Measurements from ENCODE around the gene FOXJ2. TPM values are rescaled to one million over a fixed set of nuclear protein-coding genes. Genes with fewer than 3 reads are reported as not detected.
"Not testable (repeated sequence)": the region's sequence is repeated elsewhere in the genome, so short reads cannot be mapped to it uniquely, and the experiment has no call there.

The FOXJ2 gene
- 3.7 TPM for polyA plus RNA-seq (2012; ENCODE audit: low read depth, missing spikeins)

GRCh38 chr12:8032242-8033152 is at the start of gene FOXJ2:
TSS of gene FOXJ2 (plus strand) at chr12:8032716. CDS start at chr12:8039833, 7,117 bp downstream.
- DNase-seq (ENCODE audit: insufficient read length, low spot score): peak; percentile 68

GRCh38 chr12:7983019-7983418 is 49.5 kb upstream of the FOXJ2 start:
- not testable (repeated sequence) for DNase-seq (ENCODE audit: insufficient read length, low spot score); FAIRE-seq

More at GRCh38 chr12:8032242-8033152, at the start of gene FOXJ2:
- TF ChIP-seq PAX5 (IDR thresholded peaks at IDR 0.05; ENCODE audit: insufficient read depth, low read length, severe bottlenecking): no peak
- FAIRE-seq: peak; percentile 79

DNA sequence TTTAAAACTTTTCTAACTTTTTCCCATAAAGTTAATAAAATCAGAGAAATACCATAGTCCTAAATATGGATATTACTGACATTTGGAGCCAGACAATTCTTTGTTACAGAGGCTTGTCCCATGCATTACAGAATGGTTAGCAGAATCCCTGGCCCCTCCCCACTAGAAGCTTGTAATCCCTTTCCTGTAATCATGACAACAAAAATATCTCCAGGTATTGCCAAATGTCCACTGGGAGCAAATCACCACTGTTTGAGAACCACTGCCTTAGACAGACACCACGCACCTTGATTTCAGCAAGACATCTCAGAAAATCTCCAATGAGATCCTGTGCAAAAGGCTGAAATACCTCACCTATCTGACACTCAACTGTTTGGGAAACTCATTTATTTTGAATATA is 49.1 kb upstream of the FOXJ2 start:
- DNase-seq (ENCODE audit: insufficient read length, low spot score); FAIRE-seq: not testable (repeated sequence)

DNA sequence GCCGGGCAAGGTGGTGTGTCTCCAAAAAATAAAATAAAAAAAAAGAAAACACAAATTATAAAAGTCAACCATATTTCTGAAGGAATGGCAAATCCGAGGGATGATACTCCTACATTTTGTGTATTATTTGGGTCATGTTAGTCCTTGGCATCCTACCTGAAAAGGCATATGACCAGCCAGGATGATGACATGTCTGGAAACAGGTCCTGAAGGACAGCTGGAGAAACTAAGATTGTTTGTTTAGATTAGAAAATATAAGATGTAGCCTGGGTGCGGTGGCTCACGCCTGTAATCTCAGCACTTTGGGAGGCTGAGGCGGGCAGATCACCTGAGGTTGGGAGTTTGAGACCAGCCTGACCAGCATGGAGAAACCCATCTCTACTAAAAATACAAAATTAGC is 47.6 kb upstream of the FOXJ2 start:
- FAIRE-seq (no peak), DNase-seq (ENCODE audit: insufficient read length, low spot score) (no peak)
- no peak for TF ChIP-seq TAF1 (IDR thresholded peaks at IDR 0.05; ENCODE audit: low read depth, low read length)

GRCh38 chr12:7985802-7986418 is 46.6 kb upstream of the FOXJ2 start:
- DNase-seq (ENCODE audit: insufficient read length, low spot score) (no peak), FAIRE-seq (no peak)
- no peak for TF ChIP-seq TAF1 (IDR thresholded peaks at IDR 0.05; ENCODE audit: low read depth, low read length)
- no peak for TF ChIP-seq POLR2A (IDR thresholded peaks at IDR 0.05; ENCODE audit: low read depth, low read length)
- TF ChIP-seq PAX5 (IDR thresholded peaks at IDR 0.05; ENCODE audit: insufficient read depth, low read length, severe bottlenecking): no peak
- TF ChIP-seq POU2F2 (IDR thresholded peaks at IDR 0.05; ENCODE audit: low read depth, low read length): no peak
- TF ChIP-seq POLR2AphosphoS5 (IDR thresholded peaks at IDR 0.05; ENCODE audit: low read depth, low read length): no peak
- TF ChIP-seq SPI1 (IDR thresholded peaks at IDR 0.05; ENCODE audit: low read depth, low read length): no peak

GRCh38 chr12:7989827-7990491 is 42.6 kb upstream of the FOXJ2 start:
- DNase-seq (ENCODE audit: insufficient read length, low spot score): no peak
- FAIRE-seq: peak; percentile 81
- TF ChIP-seq SPI1 (IDR thresholded peaks at IDR 0.05; ENCODE audit: low read depth, low read length) (0 out of 2 replicates have a peak, but pooled peaks have one; percentile 4), PAX5 (IDR thresholded peaks at IDR 0.05; ENCODE audit: insufficient read depth, low read length, severe bottlenecking) (no peak)

DNA sequence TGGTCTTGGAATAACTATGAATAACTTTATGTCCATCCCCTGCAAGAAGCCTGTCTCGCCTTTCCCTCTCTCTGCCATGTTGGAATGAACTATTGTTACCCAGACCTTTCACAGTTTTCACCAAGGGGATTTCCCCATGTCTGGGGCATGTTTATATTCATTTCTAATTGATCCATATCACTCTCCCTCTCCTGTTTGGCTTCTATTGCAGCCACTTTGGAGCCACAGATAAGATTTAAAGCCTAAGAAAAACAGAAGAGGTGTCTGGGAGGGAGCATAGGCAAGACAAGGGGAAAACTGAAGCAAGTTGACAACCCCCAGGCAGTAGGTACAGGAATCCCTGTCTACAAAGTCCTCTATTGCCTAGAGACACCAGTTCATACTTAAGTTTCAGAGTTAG is 41.0 kb upstream of the FOXJ2 start:
- FAIRE-seq: no peak
- no peak for TF ChIP-seq POU2F2 (IDR thresholded peaks at IDR 0.05; ENCODE audit: low read depth, low read length)
- TF ChIP-seq TAF1 (IDR thresholded peaks at IDR 0.05; ENCODE audit: low read depth, low read length): no peak
- no peak for TF ChIP-seq POLR2AphosphoS5 (IDR thresholded peaks at IDR 0.05; ENCODE audit: low read depth, low read length)
- no peak for TF ChIP-seq SPI1 (IDR thresholded peaks at IDR 0.05; ENCODE audit: low read depth, low read length)
- no peak for TF ChIP-seq PAX5 (IDR thresholded peaks at IDR 0.05; ENCODE audit: insufficient read depth, low read length, severe bottlenecking)
- TF ChIP-seq POLR2A (IDR thresholded peaks at IDR 0.05; ENCODE audit: low read depth, low read length): no peak
- DNase-seq (ENCODE audit: insufficient read length, low spot score): no peak

GRCh38 chr12:7994731-7995205 is 37.7 kb upstream of the FOXJ2 start:
- no peak for TF ChIP-seq POLR2A (IDR thresholded peaks at IDR 0.05; ENCODE audit: low read depth, low read length)
- TF ChIP-seq PAX5 (IDR thresholded peaks at IDR 0.05; ENCODE audit: insufficient read depth, low read length, severe bottlenecking): no peak
- TF ChIP-seq POU2F2 (IDR thresholded peaks at IDR 0.05; ENCODE audit: low read depth, low read length): no peak
- no peak for TF ChIP-seq SPI1 (IDR thresholded peaks at IDR 0.05; ENCODE audit: low read depth, low read length)
- TF ChIP-seq POLR2AphosphoS5 (IDR thresholded peaks at IDR 0.05; ENCODE audit: low read depth, low read length): no peak
- no peak for TF ChIP-seq TAF1 (IDR thresholded peaks at IDR 0.05; ENCODE audit: low read depth, low read length)
- DNase-seq (ENCODE audit: insufficient read length, low spot score) (no peak), FAIRE-seq (no peak)

DNA sequence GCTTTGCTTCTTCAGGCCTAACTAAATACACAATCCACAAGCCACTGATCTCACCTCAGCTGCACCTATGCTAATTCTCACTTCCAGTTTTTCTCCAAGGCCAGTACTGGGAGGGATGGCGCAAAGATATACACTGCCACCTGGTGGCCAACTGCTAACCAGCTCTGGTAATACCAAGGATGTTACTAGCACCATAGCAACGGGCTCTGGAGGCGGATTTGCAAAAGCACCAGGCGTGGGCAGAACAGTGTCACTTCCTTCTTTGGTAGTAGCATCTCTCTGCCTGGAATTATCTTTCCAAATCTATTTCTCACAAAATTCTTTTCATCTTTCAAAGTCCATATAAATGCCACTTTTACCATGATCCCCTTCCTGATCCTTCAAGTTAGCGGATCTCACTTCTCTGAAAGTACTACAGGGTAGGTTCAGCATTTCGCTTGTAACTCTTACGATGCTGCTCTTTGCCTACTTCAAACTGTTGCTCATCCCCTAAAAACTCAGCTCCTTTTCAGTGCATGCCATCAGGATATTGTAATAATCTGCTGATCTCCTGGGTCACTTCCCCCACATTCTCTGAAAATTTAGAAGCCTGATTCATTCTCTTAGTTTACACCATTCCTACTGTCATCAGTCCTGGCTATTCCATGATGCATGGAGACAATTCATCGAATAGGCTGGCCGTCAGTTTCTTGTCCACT is 37.1 kb upstream of the FOXJ2 start:
- peak; percentile 85 for TF ChIP-seq POU2F2 (IDR thresholded peaks at IDR 0.05; ENCODE audit: low read depth, low read length)
- peak; percentile 93 for TF ChIP-seq SPI1 (IDR thresholded peaks at IDR 0.05; ENCODE audit: low read depth, low read length)
- TF ChIP-seq TAF1 (IDR thresholded peaks at IDR 0.05; ENCODE audit: low read depth, low read length): no peak
- DNase-seq (ENCODE audit: insufficient read length, low spot score) (peak; percentile 43), FAIRE-seq (peak; percentile 97)

GRCh38 chr12:8000827-8001226 is 31.7 kb upstream of the FOXJ2 start:
- not testable (repeated sequence) for DNase-seq (ENCODE audit: insufficient read length, low spot score); FAIRE-seq

DNA sequence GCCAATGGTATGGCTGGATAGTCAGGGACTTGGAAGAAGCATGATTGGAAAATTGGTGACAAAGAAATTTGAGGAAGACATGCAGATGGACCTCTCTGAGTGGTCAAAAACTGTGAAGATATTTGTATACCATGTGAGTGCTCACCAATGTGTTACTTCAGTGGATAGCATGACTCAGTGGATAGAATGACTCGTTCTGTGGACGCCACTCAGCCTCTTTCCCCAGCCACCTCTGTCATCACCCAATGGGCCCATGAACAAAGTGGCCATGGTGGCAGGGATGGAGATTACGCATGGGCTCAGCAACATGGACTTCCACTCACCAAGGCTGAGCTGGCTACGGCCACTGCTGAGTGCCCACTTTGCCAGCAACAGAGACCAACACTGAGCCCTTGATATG is 31.0 kb upstream of the FOXJ2 start:
- not testable (repeated sequence) for FAIRE-seq; DNase-seq (ENCODE audit: insufficient read length, low spot score)

DNA sequence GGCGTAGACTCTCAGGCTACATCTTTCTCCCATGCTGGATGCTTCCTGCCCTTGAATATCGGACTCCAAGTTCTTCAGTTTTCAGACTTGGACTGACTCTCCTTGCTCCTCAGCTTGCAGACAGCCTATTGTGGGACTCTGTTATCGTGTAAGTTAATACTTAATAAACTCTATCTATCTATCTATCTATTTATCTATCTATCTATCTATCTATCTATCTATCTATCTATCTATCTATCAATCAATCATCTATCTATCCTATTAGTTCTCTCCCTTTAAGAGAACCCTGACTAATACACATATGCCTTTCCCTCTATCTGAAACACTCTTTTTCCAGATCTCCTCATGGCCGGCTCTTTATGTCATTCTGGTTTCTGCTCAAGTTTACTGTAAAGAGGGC is 27.6 kb upstream of the FOXJ2 start:
- FAIRE-seq; DNase-seq (ENCODE audit: insufficient read length, low spot score): not testable (repeated sequence)
